ENCODE results near the gene NUP210L. TPM values are rescaled to one million over a fixed set of nuclear protein-coding genes. Genes with fewer than 3 reads are reported as not detected.

Gene NUP210L
- total and polyA plus RNA-seq, 4 donors: 0.08 TPM; not detected in 3

DNA sequence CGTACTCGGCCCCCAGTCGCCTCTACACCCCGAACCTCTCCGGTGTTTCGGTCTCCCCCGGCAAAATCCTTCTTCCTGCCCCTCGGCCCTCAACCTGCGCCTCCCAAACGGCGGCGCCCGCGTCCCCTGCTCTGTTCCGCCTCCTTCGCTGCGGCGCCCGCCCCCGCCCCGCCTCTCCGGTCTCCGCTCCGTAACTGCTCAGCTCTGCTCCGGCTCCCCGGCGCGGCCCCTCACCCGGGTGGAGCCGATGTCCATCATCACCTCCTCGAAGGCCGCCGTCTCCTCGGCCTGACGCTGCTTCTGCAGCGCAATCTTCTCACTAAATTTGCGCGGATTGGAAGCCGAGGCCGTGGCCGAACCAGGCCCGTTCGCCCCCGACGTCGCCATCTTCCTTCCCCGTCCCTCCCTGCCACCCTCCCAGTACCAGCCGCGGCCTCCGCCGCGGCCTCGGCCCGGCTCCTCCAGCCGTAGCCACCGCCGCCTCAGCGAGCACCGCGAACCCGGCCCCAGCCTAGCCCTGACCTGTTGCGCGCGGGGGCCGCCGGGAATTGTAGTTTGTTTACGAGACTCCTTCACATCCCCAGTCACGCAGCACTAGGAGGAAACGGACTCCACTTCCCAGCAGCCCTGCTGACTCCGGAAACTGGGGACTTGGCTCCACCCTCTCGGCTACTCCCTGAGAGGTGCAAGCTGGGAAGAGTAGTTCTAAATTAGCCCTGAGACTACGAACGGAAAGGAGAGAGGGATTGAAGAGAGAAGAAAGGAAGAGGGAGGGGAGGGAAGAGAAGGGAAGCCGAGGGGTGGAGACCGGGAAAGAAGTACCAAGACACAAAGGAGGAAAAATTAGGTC, 196.5 kb downstream of the NUP210L start, which contains the start of gene CRTC2:
TSS of gene CRTC2 (minus strand) at position 502 of the 850 bp plus-strand sequence. CDS start at position 387, 115 bp downstream.
- TF ChIP-seq EGR1 (IDR thresholded peaks at IDR 0.05; ENCODE audit: low read depth in 2 of 2) (peak in 1 of 2 donors; percentile 45), FOXA2 (IDR thresholded peaks at IDR 0.05) (peak; percentile 5), TAF1 (conservative IDR thresholded peaks at IDR 0.05) (no peak), HNF4G (IDR thresholded peaks at IDR 0.05) (no peak), HNF4A (conservative IDR thresholded peaks at IDR 0.05) (peak; percentile 9 to 10), JUND (IDR thresholded peaks at IDR 0.05) (peak in 1 of 2 donors; percentile 26), YY1 (IDR thresholded peaks at IDR 0.05) (peak; percentile 74), GABPA (IDR thresholded peaks at IDR 0.05 in 1 of 2, conservative IDR thresholded peaks at IDR 0.05 in 1 of 2) (peak; percentile 67 to 90), FOXA1 (IDR thresholded peaks at IDR 0.05) (peak; percentile 16), RXRA (IDR thresholded peaks at IDR 0.05) (peak in 1 of 2 donors; percentile 55), RAD21 (IDR thresholded peaks at IDR 0.05) (no peak), NR2F2 (IDR thresholded peaks at IDR 0.05) (peak; percentile 72), SP1 (IDR thresholded peaks at IDR 0.05) (peak; percentile 69)
- TF ChIP-seq, protein P1, sequence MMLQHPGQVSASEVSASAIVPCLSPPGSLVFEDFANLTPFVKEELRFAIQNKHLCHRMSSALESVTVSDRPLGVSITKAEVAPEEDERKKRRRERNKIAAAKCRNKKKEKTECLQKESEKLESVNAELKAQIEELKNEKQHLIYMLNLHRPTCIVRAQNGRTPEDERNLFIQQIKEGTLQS (IDR thresholded peaks at IDR 0.05): no peak
- TF ChIP-seq, protein P2, sequence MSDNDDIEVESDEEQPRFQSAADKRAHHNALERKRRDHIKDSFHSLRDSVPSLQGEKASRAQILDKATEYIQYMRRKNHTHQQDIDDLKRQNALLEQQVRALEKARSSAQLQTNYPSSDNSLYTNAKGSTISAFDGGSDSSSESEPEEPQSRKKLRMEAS (IDR thresholded peaks at IDR 0.05): peak; percentile 64
- TF ChIP-seq, protein P3, sequence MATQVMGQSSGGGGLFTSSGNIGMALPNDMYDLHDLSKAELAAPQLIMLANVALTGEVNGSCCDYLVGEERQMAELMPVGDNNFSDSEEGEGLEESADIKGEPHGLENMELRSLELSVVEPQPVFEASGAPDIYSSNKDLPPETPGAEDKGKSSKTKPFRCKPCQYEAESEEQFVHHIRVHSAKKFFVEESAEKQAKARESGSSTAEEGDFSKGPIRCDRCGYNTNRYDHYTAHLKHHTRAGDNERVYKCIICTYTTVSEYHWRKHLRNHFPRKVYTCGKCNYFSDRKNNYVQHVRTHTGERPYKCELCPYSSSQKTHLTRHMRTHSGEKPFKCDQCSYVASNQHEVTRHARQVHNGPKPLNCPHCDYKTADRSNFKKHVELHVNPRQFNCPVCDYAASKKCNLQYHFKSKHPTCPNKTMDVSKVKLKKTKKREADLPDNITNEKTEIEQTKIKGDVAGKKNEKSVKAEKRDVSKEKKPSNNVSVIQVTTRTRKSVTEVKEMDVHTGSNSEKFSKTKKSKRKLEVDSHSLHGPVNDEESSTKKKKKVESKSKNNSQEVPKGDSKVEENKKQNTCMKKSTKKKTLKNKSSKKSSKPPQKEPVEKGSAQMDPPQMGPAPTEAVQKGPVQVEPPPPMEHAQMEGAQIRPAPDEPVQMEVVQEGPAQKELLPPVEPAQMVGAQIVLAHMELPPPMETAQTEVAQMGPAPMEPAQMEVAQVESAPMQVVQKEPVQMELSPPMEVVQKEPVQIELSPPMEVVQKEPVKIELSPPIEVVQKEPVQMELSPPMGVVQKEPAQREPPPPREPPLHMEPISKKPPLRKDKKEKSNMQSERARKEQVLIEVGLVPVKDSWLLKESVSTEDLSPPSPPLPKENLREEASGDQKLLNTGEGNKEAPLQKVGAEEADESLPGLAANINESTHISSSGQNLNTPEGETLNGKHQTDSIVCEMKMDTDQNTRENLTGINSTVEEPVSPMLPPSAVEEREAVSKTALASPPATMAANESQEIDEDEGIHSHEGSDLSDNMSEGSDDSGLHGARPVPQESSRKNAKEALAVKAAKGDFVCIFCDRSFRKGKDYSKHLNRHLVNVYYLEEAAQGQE (IDR thresholded peaks at IDR 0.05): peak; percentile 40
- TF ChIP-seq, protein P4, sequence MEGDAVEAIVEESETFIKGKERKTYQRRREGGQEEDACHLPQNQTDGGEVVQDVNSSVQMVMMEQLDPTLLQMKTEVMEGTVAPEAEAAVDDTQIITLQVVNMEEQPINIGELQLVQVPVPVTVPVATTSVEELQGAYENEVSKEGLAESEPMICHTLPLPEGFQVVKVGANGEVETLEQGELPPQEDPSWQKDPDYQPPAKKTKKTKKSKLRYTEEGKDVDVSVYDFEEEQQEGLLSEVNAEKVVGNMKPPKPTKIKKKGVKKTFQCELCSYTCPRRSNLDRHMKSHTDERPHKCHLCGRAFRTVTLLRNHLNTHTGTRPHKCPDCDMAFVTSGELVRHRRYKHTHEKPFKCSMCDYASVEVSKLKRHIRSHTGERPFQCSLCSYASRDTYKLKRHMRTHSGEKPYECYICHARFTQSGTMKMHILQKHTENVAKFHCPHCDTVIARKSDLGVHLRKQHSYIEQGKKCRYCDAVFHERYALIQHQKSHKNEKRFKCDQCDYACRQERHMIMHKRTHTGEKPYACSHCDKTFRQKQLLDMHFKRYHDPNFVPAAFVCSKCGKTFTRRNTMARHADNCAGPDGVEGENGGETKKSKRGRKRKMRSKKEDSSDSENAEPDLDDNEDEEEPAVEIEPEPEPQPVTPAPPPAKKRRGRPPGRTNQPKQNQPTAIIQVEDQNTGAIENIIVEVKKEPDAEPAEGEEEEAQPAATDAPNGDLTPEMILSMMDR (IDR thresholded peaks at IDR 0.05; ENCODE audit: low read depth, low read length, missing input control): no peak
- TF ChIP-seq, protein P5, sequence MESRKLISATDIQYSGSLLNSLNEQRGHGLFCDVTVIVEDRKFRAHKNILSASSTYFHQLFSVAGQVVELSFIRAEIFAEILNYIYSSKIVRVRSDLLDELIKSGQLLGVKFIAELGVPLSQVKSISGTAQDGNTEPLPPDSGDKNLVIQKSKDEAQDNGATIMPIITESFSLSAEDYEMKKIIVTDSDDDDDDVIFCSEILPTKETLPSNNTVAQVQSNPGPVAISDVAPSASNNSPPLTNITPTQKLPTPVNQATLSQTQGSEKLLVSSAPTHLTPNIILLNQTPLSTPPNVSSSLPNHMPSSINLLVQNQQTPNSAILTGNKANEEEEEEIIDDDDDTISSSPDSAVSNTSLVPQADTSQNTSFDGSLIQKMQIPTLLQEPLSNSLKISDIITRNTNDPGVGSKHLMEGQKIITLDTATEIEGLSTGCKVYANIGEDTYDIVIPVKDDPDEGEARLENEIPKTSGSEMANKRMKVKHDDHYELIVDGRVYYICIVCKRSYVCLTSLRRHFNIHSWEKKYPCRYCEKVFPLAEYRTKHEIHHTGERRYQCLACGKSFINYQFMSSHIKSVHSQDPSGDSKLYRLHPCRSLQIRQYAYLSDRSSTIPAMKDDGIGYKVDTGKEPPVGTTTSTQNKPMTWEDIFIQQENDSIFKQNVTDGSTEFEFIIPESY (IDR thresholded peaks at IDR 0.05): no peak
- peaks cover 0 to 8% (median 1%) of the 10 kb centered on the region in 4 donors for H3K36me3 ChIP-seq (ENCODE audit: control insufficient read depth in 4 of 4, insufficient read depth in 3 of 4, low read depth in 1 of 4, low read length in 3 of 4)
- no peaks in the 10 kb centered on the region for H3K27me3 ChIP-seq (ENCODE audit: control insufficient read depth in 4 of 4, insufficient read depth in 4 of 4, low read length in 3 of 4)
- H3K27ac ChIP-seq (ENCODE audit: low read depth in 1 of 2, low read length in 2 of 2): peak within 1 kb of the TSS; percentile 91 to 94
- peak within 1 kb of the TSS; percentile 68 to 99 (median 89) for H3K4me3 ChIP-seq (ENCODE audit: low read depth in 1 of 3, low read length in 3 of 3)
- under 1% methylated on average over 74 of the region's 75 CpGs for WGBS
- H3K9ac ChIP-seq (ENCODE audit: low read depth in 1 of 2, low read length in 2 of 2): peak within 1 kb of the TSS; percentile 73 to 89
- no peaks in the 10 kb centered on the region for H3K9me3 ChIP-seq (ENCODE audit: control insufficient read depth in 4 of 4, low read length in 3 of 4)
- DNase-seq (ENCODE audit: low spot score): peak; percentile 98
- H3K4me1 ChIP-seq (ENCODE audit: control insufficient read depth in 4 of 4, insufficient read depth in 4 of 4, low read length in 3 of 4): peaks cover 12 to 67% (median 54%) of the 10 kb centered on the region in 4 donors

Measured in liver (tissue), 9 donors.